OCI-M2 (cell line): ENCODE measurements around the gene GPC1.

Experiments used
- DNase-seq: peaks from one replicate; lab custom pipeline; 2025; ENCODE audit not compliant: unreplicated experiment; lab: John Stamatoyannopoulos, UW

GPC1 gene

DNA sequence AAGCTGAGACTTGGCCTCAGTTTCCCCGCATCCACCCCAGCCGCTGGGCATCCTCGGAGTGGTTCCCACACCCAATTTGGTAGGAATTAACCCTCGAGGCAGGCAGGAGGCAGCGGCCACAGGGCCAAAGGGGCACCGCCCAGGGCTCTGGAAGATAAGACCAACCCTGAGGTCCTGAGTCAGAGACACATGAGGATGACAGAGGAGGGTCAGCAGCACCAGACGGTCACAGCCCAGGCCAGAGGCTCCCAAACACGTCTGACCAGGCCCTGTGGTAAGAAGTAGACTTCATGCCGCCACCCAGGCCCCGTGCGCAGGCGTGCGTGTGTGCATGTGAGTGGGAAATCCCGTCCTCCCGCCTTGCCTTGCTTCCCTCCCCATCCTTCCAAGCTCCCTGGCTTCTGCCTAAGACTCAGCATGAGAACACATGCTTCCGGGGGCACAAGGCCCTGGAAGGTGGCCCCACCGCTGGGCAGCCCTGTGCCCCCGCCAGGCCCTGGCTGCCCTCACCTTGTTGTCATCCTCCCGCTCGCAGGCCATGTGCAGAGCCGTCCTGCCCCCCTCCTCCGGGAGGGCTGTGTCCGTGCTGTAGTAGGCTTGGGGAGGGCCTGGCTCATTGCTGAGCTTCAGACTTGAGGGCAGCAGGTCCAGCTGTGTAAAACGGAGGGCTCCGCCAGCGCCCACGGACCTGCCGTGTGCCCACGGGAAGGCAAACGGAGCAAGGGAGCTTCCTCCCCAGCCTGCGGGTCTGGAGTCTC, 76.1 kb downstream of the GPC1 start:
- DNase-seq: no peak

DNA sequence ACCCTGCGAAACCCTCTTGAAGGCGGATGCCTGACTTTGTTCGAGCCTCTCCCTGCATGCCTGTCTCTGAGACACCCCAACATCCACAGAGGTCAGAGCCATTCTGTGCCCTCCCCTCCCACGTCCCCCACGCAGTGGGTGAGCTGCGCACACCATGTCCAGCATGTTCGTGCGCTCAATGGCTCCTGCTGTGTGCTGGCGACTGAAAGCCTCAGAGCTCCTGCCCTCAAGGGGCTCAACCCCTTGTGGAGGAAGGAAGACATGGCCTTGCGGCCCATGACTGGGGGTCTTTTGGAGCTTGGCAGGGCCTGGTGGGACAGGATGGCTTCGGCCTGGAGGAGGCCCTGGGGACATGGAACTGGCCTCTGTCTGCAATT, 76.6 kb downstream of the GPC1 start:
- DNase-seq: no peak

GRCh38 chr2:240512666-240513535, 77.4 kb downstream of the GPC1 start:
- no peak for DNase-seq

DNA sequence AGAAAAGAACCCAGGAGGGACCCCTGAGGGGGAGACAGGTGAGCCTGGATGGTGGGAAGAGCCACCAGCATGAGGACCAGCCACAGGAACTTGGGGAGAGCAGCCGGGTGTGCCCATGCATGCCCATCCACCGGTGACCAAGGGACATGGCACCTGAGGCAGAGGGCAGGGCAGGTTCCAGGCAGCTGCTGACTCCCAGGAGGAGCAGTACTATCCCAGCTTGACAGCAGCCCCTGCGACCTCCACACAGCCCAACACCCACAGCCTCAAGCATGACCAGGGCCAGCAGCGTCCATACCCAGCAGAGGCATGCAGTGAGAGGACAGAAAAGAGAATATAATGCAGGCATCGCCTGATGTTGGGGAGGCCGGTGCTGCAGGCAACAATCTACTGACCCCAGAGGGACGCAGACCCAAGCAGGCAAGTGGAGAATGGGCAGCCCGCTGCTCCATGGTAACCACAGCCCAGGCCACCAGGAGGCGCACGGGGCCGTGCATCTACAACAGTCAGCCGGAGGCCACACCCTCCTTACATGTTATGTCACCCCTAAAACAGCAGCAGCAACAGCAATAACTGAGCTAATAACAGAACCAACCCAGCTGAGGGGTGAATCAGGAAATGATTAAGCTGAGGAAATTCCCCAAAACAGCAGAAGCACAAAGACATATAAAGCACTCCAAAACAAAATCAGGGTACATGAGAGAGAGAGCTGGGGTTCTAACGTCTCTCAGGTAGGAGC, 78.3 kb downstream of the GPC1 start:
- no peak for DNase-seq

DNA sequence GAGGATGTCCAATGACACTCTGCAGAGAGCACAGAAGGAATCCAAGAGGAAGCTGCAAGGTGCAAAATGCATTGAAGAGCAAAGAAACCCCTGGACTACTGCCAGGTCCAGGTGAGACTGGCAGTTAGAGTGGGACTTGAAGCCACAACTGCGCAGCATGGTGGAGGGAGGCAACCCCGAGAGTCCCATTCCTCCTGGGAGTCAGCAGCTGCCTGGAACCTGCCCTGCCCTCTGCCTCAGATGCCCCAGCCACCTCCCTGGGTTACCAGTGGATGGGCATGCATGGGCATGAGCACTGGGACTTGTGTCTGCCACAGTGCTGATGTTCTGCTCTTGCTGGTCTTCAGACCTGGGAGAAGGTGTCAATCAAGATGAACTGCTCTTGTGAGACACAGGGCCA, 79.2 kb downstream of the GPC1 start:
- DNase-seq: no peak

- DNase-seq: no peak
Measured at GRCh38 chr2:240517342-240517741, 81.9 kb downstream of the GPC1 start.
